Neural progenitor cell (in vitro differentiated cells): ENCODE data around the gene KLHL10. TPM values are rescaled to one million over a fixed set of nuclear protein-coding genes. Genes with fewer than 3 reads are reported as not detected.

Source experiments
- DNase-seq: peaks from one replicate; pipeline ENCODE4 v3.0.0-alpha.2; 2016; ENCODE audit warnings: low spot score
- H2AFZ ChIP-seq: fragments of 200-600 bp; sonication (generic); replicated peaks from 2 replicates; pipeline ENCODE4 v1.6.1; 2016; ENCODE audit warnings: antibody characterized with exemption
- H3F3A ChIP-seq: fragments of 200-600 bp; sonication (generic); 2 replicates; pipeline ENCODE4 v1.6.1; 2016; ENCODE audit warnings: antibody characterized with exemption, low read depth
- H3K27ac ChIP-seq: fragments of 200-600 bp; sonication (generic); 2 replicates; pipeline ENCODE4 v1.5.1; 2016; ENCODE audit warnings: mild to moderate bottlenecking
- H3K27me3 ChIP-seq: fragments of 200-600 bp; sonication (generic); 2 replicates; pipeline ENCODE4 v1.6.1; 2016; ENCODE audit warnings: mild to moderate bottlenecking, moderate library complexity
- H3K36me3 ChIP-seq: fragments of 200-600 bp; sonication (generic); 2 replicates; pipeline ENCODE4 v1.5.1; 2016
- H3K4me1 ChIP-seq: fragments of 200-600 bp; sonication (generic); 2 replicates; pipeline ENCODE4 v1.6.1; 2016; ENCODE audit warnings: mixed run types
- H3K4me2 ChIP-seq: fragments of 200-600 bp; sonication (generic); 2 replicates; pipeline ENCODE4 v1.6.1; 2016
- H3K4me3 ChIP-seq: fragments of 200-600 bp; sonication (generic); 2 replicates; pipeline ENCODE4 v1.5.1; 2016
- H3K79me2 ChIP-seq: fragments of 200-600 bp; sonication (generic); 2 replicates; pipeline ENCODE4 v1.6.1; 2016; ENCODE audit warnings: low read depth
- H3K9ac ChIP-seq: fragments of 200-600 bp; sonication (generic); 2 replicates; pipeline ENCODE4 v1.6.1; 2016
- H3K9me3 ChIP-seq: fragments of 200-600 bp; sonication (generic); 2 replicates; pipeline ENCODE4 v1.5.1; 2016; ENCODE audit warnings: low read depth
- H4K20me1 ChIP-seq: fragments of 200-600 bp; sonication (generic); 2 replicates; pipeline ENCODE4 v1.6.1; 2016; ENCODE audit warnings: low read depth
- H3K27ac Mint-ChIP-seq: 3 replicates; pipeline ENCODE4 v1.8.0; 2021; ENCODE audit warnings: mixed read lengths
- H3K27me3 Mint-ChIP-seq: 2 replicates; pipeline ENCODE4 v1.8.0; 2022; ENCODE audit warnings: low read depth, mild to moderate bottlenecking, inconsistent platforms, moderate library complexity, mixed read lengths; ENCODE audit not compliant: insufficient read depth
- H3K36me3 Mint-ChIP-seq: 3 replicates; pipeline ENCODE4 v1.8.0; 2021; ENCODE audit warnings: mixed read lengths
- H3K4me1 Mint-ChIP-seq: 3 replicates; pipeline ENCODE4 v1.8.0; 2021; ENCODE audit warnings: mixed read lengths
- H3K4me3 Mint-ChIP-seq: 3 replicates; pipeline ENCODE4 v1.8.0; 2021; ENCODE audit warnings: mild to moderate bottlenecking, moderate library complexity, mixed read lengths
- H3K9me3 Mint-ChIP-seq: 3 replicates; pipeline ENCODE4 v1.8.0; 2020; ENCODE audit warnings: mixed read lengths
- CTCF ChIP-seq: fragments of 200-600 bp; sonication (generic); IDR thresholded peaks from 2 replicates; pipeline ENCODE4 v1.5.1; 2017; ENCODE audit warnings: antibody characterized with exemption, mild to moderate bottlenecking
- EZH2 ChIP-seq: fragments of 200-600 bp; sonication (generic); IDR thresholded peaks from 2 replicates; pipeline ENCODE4 v1.6.1; 2017; ENCODE audit warnings: antibody characterized with exemption, mild to moderate bottlenecking, moderate library complexity
- EZH2phosphoT487 ChIP-seq: fragments of 200-600 bp; sonication (generic); IDR thresholded peaks from 2 replicates; pipeline ENCODE4 v1.6.1; 2017; ENCODE audit warnings: antibody characterized with exemption
- total RNA-seq: library from RNA; depleted of rRNA; stranded (reverse); fragments of >200 nt; gene quantifications from 2 replicates; pipeline ENCODE4 v1.2.3, GENCODE V29; 2015; ENCODE audit warnings: low replicate concordance

The KLHL10 gene
- total RNA-seq, 1 donor from 2014 or later: 0.65 TPM

GRCh38 chr17:41793784-41794539, 43.7 kb upstream of the KLHL10 start:
- H3K4me1 ChIP-seq: peaks cover 22% of the 10 kb centered on the region
- peak overlapping the region; percentile 68 for H3K4me2 ChIP-seq
- Mint-ChIP-seq H3K27ac (no peak overlapping the region), H3K27me3 (peaks cover 12% of the 10 kb centered on the region), H3K36me3 (no peaks in the 10 kb centered on the region), H3K4me1 (peaks cover 27% of the 10 kb centered on the region), H3K9me3 (no peaks in the 10 kb centered on the region), H3K4me3 (no peak overlapping the region)
- H2AFZ ChIP-seq: peak overlapping the region; percentile 26
- H3K9me3 ChIP-seq: no peaks in the 10 kb centered on the region
- no peak overlapping the region for H3K4me3 ChIP-seq
- no peaks in the 10 kb centered on the region for H3K79me2 ChIP-seq
- no peaks in the 10 kb centered on the region for H3K36me3 ChIP-seq
- no peaks in the 10 kb centered on the region for H3K27me3 ChIP-seq
- no peak overlapping the region for H3K9ac ChIP-seq
- H3K27ac ChIP-seq: no peak overlapping the region
- H3F3A ChIP-seq: peaks cover 18% of the 10 kb centered on the region
- TF ChIP-seq CTCF: peak; percentile 22
- TF ChIP-seq EZH2phosphoT487: no peak
- DNase-seq: peak; percentile 79
- no peaks in the 10 kb centered on the region for H4K20me1 ChIP-seq

GRCh38 chr17:41794540-41794975, 43.1 kb upstream of the KLHL10 start:
- TF ChIP-seq EZH2phosphoT487: no peak
- no peak for TF ChIP-seq EZH2
- no peak for TF ChIP-seq CTCF
- no peak overlapping the region for H3K9ac ChIP-seq
- H3K27ac ChIP-seq: no peak overlapping the region
- no peaks in the 10 kb centered on the region for H3K36me3 ChIP-seq
- peaks cover 22% of the 10 kb centered on the region for H3K4me1 ChIP-seq
- H3K4me1 Mint-ChIP-seq: peaks cover 28% of the 10 kb centered on the region
- no peaks in the 10 kb centered on the region for H4K20me1 ChIP-seq
- no peak overlapping the region for H2AFZ ChIP-seq
- H3F3A ChIP-seq: peaks cover 18% of the 10 kb centered on the region
- H3K27me3 Mint-ChIP-seq: peaks cover 13% of the 10 kb centered on the region
- no peak overlapping the region for H3K27ac Mint-ChIP-seq
- H3K79me2 ChIP-seq: no peaks in the 10 kb centered on the region
- H3K4me3 ChIP-seq: no peak overlapping the region
- DNase-seq: no peak
- no peak overlapping the region for H3K4me3 Mint-ChIP-seq
- peak overlapping the region; percentile 68 for H3K4me2 ChIP-seq
- H3K36me3 Mint-ChIP-seq: no peaks in the 10 kb centered on the region
- no peaks in the 10 kb centered on the region for H3K27me3 ChIP-seq
- no peaks in the 10 kb centered on the region for H3K9me3 Mint-ChIP-seq
- H3K9me3 ChIP-seq: no peaks in the 10 kb centered on the region

- no peaks in the 10 kb centered on the region for H3K9me3 ChIP-seq
- H4K20me1 ChIP-seq: no peaks in the 10 kb centered on the region
- no peaks in the 10 kb centered on the region for H3K27me3 ChIP-seq
- H3K36me3 ChIP-seq: no peaks in the 10 kb centered on the region
- H3K27me3 Mint-ChIP-seq: peaks cover 9% of the 10 kb centered on the region
- no peaks in the 10 kb centered on the region for H3K9me3 Mint-ChIP-seq
- no peak overlapping the region for H3K27ac ChIP-seq
- DNase-seq: no peak
- no peaks in the 10 kb centered on the region for H3K36me3 Mint-ChIP-seq
- peaks cover 18% of the 10 kb centered on the region for H3F3A ChIP-seq
- TF ChIP-seq EZH2: no peak
- no peak for TF ChIP-seq CTCF
- TF ChIP-seq EZH2phosphoT487: no peak
- peaks cover 38% of the 10 kb centered on the region for H3K4me1 Mint-ChIP-seq
- H3K4me1 ChIP-seq: peaks cover 30% of the 10 kb centered on the region
- H3K9ac ChIP-seq: no peak overlapping the region
- no peaks in the 10 kb centered on the region for H3K79me2 ChIP-seq
- no peak overlapping the region for H3K4me3 Mint-ChIP-seq
- H2AFZ ChIP-seq: no peak overlapping the region
- H3K27ac Mint-ChIP-seq: no peak overlapping the region
- no peak overlapping the region for H3K4me3 ChIP-seq
- H3K4me2 ChIP-seq: no peak overlapping the region
Measured at GRCh38 chr17:41796121-41796895, 41.3 kb upstream of the KLHL10 start.
